NCI-H1436 treated with DMSO at 0.1 percent for 48 hours (cell line): ENCODE data around the gene BOLL.
"Not testable (repeated sequence)": the region's sequence is repeated elsewhere in the genome, so short reads cannot be mapped to it uniquely, and the experiment has no call there.

Source experiments
- DNase-seq: peaks from one replicate; lab custom pipeline; 2025; lab: John Stamatoyannopoulos, UW

The BOLL gene

GRCh38 chr2:197705912-197706838, 78.9 kb downstream of the BOLL start:
- DNase-seq, result no peak

GRCh38 chr2:197705121-197705911, 79.8 kb downstream of the BOLL start, which contains the start of gene MARS2:
Gene MARS2 (plus strand): TSS chr2:197705369. CDS start chr2:197705406, 37 bp downstream.
- peak; percentile 13 for DNase-seq

GRCh38 chr2:197704434-197705120, 80.5 kb downstream of the BOLL start:
- DNase-seq, result no peak

- no peak for DNase-seq
Measured at GRCh38 chr2:197700960-197701359, 84.2 kb downstream of the BOLL start.

GRCh38 chr2:197699724-197700123, 85.4 kb downstream of the BOLL start:
- not testable (repeated sequence) for DNase-seq

- DNase-seq, result not testable (repeated sequence)
Measured at GRCh38 chr2:197696571-197696970, 88.5 kb downstream of the BOLL start.

GRCh38 chr2:197695971-197696370, 89.1 kb downstream of the BOLL start:
- not testable (repeated sequence) for DNase-seq

- DNase-seq, result not testable (repeated sequence)
Measured at GRCh38 chr2:197695206-197695605, 89.9 kb downstream of the BOLL start.

GRCh38 chr2:197677483-197677882, 107.6 kb downstream of the BOLL start:
- DNase-seq, result no peak

- no peak for DNase-seq
Measured at GRCh38 chr2:197677056-197677455, 108.1 kb downstream of the BOLL start.
